A549 (cell line): ENCODE data around the gene PDCL2. TPM values are rescaled to one million over a fixed set of nuclear protein-coding genes. Genes with fewer than 3 reads are reported as not detected.

ENCODE experiments used
- ATAC-seq, 2 experiments: fragments of 200-7000 bp in 1 of 2; fragments of >200 bp in 1 of 2; cut with Nextera tagmentation in 1 of 2; cut with Tn5 transposase in 1 of 2; 3 replicates each; pipeline versions ENCODE4 v1.8.0 to v1.9.1; 2018 to 2020; ENCODE audit warnings: mild to moderate bottlenecking in 1 of 2, moderate library complexity in 1 of 2
- CTCF ChIA-PET: fragments of 300-600 bp; sonication (Branson Sonifier 250); formaldehyde crosslinking; extraction: SDS; loops from one replicate; lab custom pipeline; 2021; ENCODE audit warnings: antibody characterized with exemption, inconsistent platforms; lab: Yijun Ruan, JAX
- POLR2A ChIA-PET: fragments of 350-600 bp; formaldehyde crosslinking; extraction: SDS; loops from one replicate; lab custom pipeline; 2021; ENCODE audit warnings: antibody characterized with exemption, inconsistent platforms; lab: Yijun Ruan, JAX
- DNase-seq, 2 experiments: peaks; one replicate each; pipeline versions ENCODE4 v3.0.0 to v3.0.0-alpha.2; 2011 to 2016; ENCODE audit warnings: low read depth in 1 of 2, low spot score in 1 of 2
- FAIRE-seq: peaks from 2 replicates; lab custom pipeline; 2011; peaks lifted over from hg19 to GRCh38; lab: Jason Lieb, UNC
- H3K27ac ChIP-seq, 2 experiments: fragments of >200 bp; sonication (Bioruptor Twin); formaldehyde crosslinking; 3 replicates each; pipeline ENCODE4 v1.5.1; 2016 to 2017
- H3K4me1 ChIP-seq: fragments of >200 bp; sonication (Bioruptor Twin); formaldehyde crosslinking; 3 replicates; pipeline ENCODE4 v1.6.1; 2016
- H3K4me2 ChIP-seq: fragments of >200 bp; sonication (Bioruptor Twin); formaldehyde crosslinking; 3 replicates; pipeline ENCODE4 v1.6.1; 2016
- H3K4me3 ChIP-seq: fragments of >200 bp; sonication (Bioruptor Twin); formaldehyde crosslinking; 3 replicates; pipeline ENCODE4 v1.5.1; 2016
- H3K9me3 ChIP-seq: fragments of >200 bp; sonication (Bioruptor Twin); formaldehyde crosslinking; 3 replicates; pipeline ENCODE4 v1.6.1; 2016
- CHD4 ChIP-seq: fragments of 200-600 bp; sonication (generic); IDR thresholded peaks from 2 replicates; pipeline ENCODE4 v1.6.1; 2016; ENCODE audit warnings: antibody characterized with exemption, mild to moderate bottlenecking, borderline replicate concordance
- CTCF ChIP-seq: fragments of >200 bp; sonication (Bioruptor Twin); formaldehyde crosslinking; IDR thresholded peaks from 3 replicates; pipeline ENCODE4 v1.5.1; 2016
- E2F6 ChIP-seq: IDR thresholded peaks from 2 replicates; pipeline ENCODE4 v1.6.1; 2012; ENCODE audit warnings: low read depth, borderline replicate concordance
- ESRRA ChIP-seq: fragments of 150-350 bp; IDR thresholded peaks from 2 replicates; pipeline ENCODE4 v1.6.1; 2014; ENCODE audit warnings: mild to moderate bottlenecking, low read length, borderline replicate concordance
- HOXB5 ChIP-seq: fragments of 250-450 bp; sonication (Bioruptor Pico); IDR thresholded peaks from 2 replicates; pipeline ENCODE4 v1.5.0; 2020; ENCODE audit warnings: mild to moderate bottlenecking, moderate library complexity
- KDM1A ChIP-seq: fragments of 200-600 bp; sonication (generic); IDR thresholded peaks from 2 replicates; pipeline ENCODE4 v1.6.1; 2016; ENCODE audit warnings: low read depth, mild to moderate bottlenecking
- KDM5A ChIP-seq: fragments of 200-600 bp; sonication (generic); IDR thresholded peaks from 2 replicates; pipeline ENCODE4 v1.6.1; 2016; ENCODE audit warnings: antibody characterized with exemption, mild to moderate bottlenecking
- MAZ ChIP-seq: fragments of 150-350 bp; IDR thresholded peaks from 2 replicates; pipeline ENCODE4 v1.6.1; 2014; ENCODE audit warnings: antibody characterized with exemption, low read depth, low read length, borderline replicate concordance
- MYC ChIP-seq: IDR thresholded peaks from 2 replicates; pipeline ENCODE4 v1.6.1; 2012; ENCODE audit warnings: mild to moderate bottlenecking, inconsistent platforms, low read length, improper control_type of control experiment, borderline replicate concordance
- NR3C1 ChIP-seq: fragments of >200 bp; sonication (Bioruptor Twin); formaldehyde crosslinking; IDR thresholded peaks from 3 replicates; pipeline ENCODE4 v1.6.1; 2017
- PBX3 ChIP-seq: IDR thresholded peaks from 2 replicates; pipeline ENCODE4 v1.6.1; 2012
- PHF8 ChIP-seq: fragments of 200-600 bp; sonication (generic); IDR thresholded peaks from 2 replicates; pipeline ENCODE4 v1.6.1; 2016; ENCODE audit warnings: low read depth, mild to moderate bottlenecking, antibody characterized with exemption, moderate library complexity, borderline replicate concordance
- POLR2A ChIP-seq: IDR thresholded peaks from 2 replicates; pipeline ENCODE4 v1.6.1; 2012; ENCODE audit warnings: mild to moderate bottlenecking, low read length
- POLR2AphosphoS2 ChIP-seq: conservative IDR thresholded peaks from 2 replicates; pipeline ENCODE4 v1.6.1; 2012; ENCODE audit warnings: low read length, improper control_type of control experiment, inconsistent platforms
- REST ChIP-seq: fragments of 200-600 bp; sonication (generic); IDR thresholded peaks from 2 replicates; pipeline ENCODE4 v1.6.1; 2016; ENCODE audit warnings: antibody characterized with exemption, mild to moderate bottlenecking, moderate library complexity
- RFX5 ChIP-seq: fragments of 450-650 bp; IDR thresholded peaks from 2 replicates; pipeline ENCODE4 v1.7.1; 2014; ENCODE audit warnings: antibody characterized with exemption, mild to moderate bottlenecking, moderate library complexity
- RNF2 ChIP-seq: fragments of 200-600 bp; sonication (generic); IDR thresholded peaks from 2 replicates; pipeline ENCODE4 v1.6.1; 2016; ENCODE audit warnings: low read depth, mild to moderate bottlenecking, antibody characterized with exemption, moderate library complexity, borderline replicate concordance
- ZNF302 ChIP-seq: fragments of 250-450 bp; sonication (Bioruptor Pico); IDR thresholded peaks from 2 replicates; pipeline ENCODE4 v1.9.0; 2021; ENCODE audit warnings: inconsistent platforms, mild to moderate bottlenecking, moderate library complexity
- WGBS: methylation state at CpG from one replicate; pipeline ENCODE4 v1.1.6; 2017; ENCODE audit errors: missing lambda C conversion rate; 5-methylcytosine and 5-hydroxymethylcytosine counted together
- polyA plus RNA-seq, 4 experiments: library from polyadenylated mRNA; depleted of rRNA in 3 of 4; stranded (reverse); fragments of >200 nt; fragmentation: RNase III in 1 of 4; extraction: RNeasy Plus Mini Kit Qiagen cat#74134 plus additional on column Dnase treatment in 1 of 4; gene quantifications; 2 replicates in 3 of 4; 3 replicates in 1 of 4; pipeline ENCODE4 v1.2.3, GENCODE V29; 2011 to 2017

The PDCL2 gene
- polyA plus RNA-seq, 2 of the 4 experiments (the other 2 are of a cell fraction): not detected

- WGBS: 90% methylated on average over 4 of the region's 4 CpGs
- POLR2A ChIA-PET: no interaction called here
- no peak for ATAC-seq
Measured at GRCh38 chr4:55530167-55530566, 61.9 kb downstream of the PDCL2 start.

More at GRCh38 chr4:55530167-55530566, 61.9 kb downstream of the PDCL2 start:
- CTCF ChIA-PET: interaction anchor here (0.6 kb wide), 1 partner anchor 811 kb away, joined by 3 read pairs; no protein-coding TSS in a partner anchor
- Histone ChIP-seq H3K9me3 (peaks cover 9% of the 10 kb centered on the region; the same call in 1 of the 3 replicates), H3K4me2 (no peak overlapping the region)
- no peak for DNase-seq
- no peak for TF ChIP-seq RNF2
- no peak for TF ChIP-seq CTCF
- TF ChIP-seq POLR2A: no peak
- TF ChIP-seq REST: no peak
- TF ChIP-seq ESRRA: no peak
- TF ChIP-seq NR3C1: no peak
- no peak for TF ChIP-seq ZNF302 (CRISPR knock-in tag)
- TF ChIP-seq MAZ: no peak
- no peak for TF ChIP-seq KDM1A
- TF ChIP-seq CHD4: no peak
- no peak for TF ChIP-seq RFX5
- no peak for TF ChIP-seq MYC
- no peak for TF ChIP-seq KDM5A
- TF ChIP-seq POLR2AphosphoS2: no peak
- no peak for TF ChIP-seq PBX3
- no peak for TF ChIP-seq HOXB5 (CRISPR knock-in tag)
- no peak for TF ChIP-seq E2F6
- TF ChIP-seq PHF8: no peak
- TF ChIP-seq, all 56 proteins: peak for 0
- no peak overlapping the region for H3K27ac ChIP-seq
- no peak for FAIRE-seq
- no peaks in the 10 kb centered on the region for H3K4me1 ChIP-seq
- no peak overlapping the region for H3K4me3 ChIP-seq
